ENCODE results near the gene TRPV3.
"Not testable (repeated sequence)": the region's sequence is repeated elsewhere in the genome, so short reads cannot be mapped to it uniquely, and the experiment has no call there.

TRPV3 gene

DNA sequence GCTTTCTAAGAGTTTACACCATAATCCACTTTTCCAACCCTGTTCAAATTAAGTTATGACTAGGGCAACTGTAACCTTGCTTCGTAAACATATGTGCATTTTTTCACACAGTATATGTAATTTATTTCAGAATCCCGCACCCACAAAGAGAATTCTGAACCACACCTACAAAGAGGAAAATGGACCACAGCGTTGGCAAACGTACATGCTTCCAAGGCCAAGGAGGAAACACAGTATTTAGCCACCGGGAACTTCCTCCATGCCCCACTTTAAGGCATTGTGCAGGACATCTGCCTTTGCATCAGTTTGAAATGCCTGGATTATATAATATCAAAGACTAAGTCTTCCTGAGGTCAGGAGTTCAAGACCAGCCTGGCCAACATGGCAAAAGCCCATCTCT is 88.1 kb downstream of the TRPV3 start:
- no peaks in the 10 kb centered on the region for H3K9me3 ChIP-seq (ENCODE audit: insufficient read depth, low read depth, low read length)
- no peak overlapping the region for H3K4me3 ChIP-seq (ENCODE audit: low read length)
- H3K4me1 ChIP-seq (ENCODE audit: insufficient read depth, low read length) = no peaks in the 10 kb centered on the region
- no peaks in the 10 kb centered on the region for H3K36me3 ChIP-seq (ENCODE audit: insufficient read depth, low read length)
- 67% methylated on average over 5 of the region's 5 CpGs for WGBS
- no peak overlapping the region for H3K9ac ChIP-seq (ENCODE audit: low read depth, low read length)
- H3K27ac ChIP-seq (ENCODE audit: low read depth, low read length) = no peak overlapping the region
- H3K27me3 ChIP-seq (ENCODE audit: insufficient read depth, low read length) = no peaks in the 10 kb centered on the region

DNA sequence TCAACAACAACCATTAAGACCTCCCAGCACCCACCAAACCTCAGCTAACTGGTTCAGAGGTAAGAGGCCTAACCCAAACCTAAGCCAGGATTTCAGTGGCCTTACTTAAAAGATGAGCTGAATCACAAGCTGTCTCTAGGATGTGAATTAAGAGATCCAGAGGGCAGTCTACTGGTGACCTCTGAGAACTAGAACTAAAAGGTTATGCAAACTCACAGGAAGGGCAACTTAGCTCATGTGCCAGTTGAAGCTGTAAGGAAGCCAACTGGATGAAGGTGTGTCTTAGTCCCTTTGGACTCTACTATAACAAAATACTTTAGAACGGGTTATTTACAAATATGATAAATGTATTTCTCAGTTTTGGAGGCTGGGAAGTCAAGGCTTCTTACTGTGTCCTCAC is 91.3 kb downstream of the TRPV3 start:
- not testable (repeated sequence) for H3K9ac ChIP-seq (ENCODE audit: low read depth, low read length); H3K9me3 ChIP-seq (ENCODE audit: insufficient read depth, low read depth, low read length); H3K36me3 ChIP-seq (ENCODE audit: insufficient read depth, low read length); H3K27ac ChIP-seq (ENCODE audit: low read depth, low read length); H3K27me3 ChIP-seq (ENCODE audit: insufficient read depth, low read length); H3K4me3 ChIP-seq (ENCODE audit: low read length); H3K4me1 ChIP-seq (ENCODE audit: insufficient read depth, low read length)
- no CpG with 5 or more reads among the region's 1 CpG for WGBS
